Right renal cortex interstitium (tissue), 3 donors: ENCODE data around the gene STK11. TPM values are rescaled to one million over a fixed set of nuclear protein-coding genes. Genes with fewer than 3 reads are reported as not detected.

Experiments used
- DNase-seq, 3 donors: peaks; one replicate each; pipeline ENCODE4 v3.0.0-alpha.2; 2013; ENCODE audit warnings: low read depth in 3 of 3, low spot score in 2 of 3
- polyA plus RNA-seq, 3 donors: library from polyadenylated mRNA; unstranded; fragments of 120-200 nt; gene quantifications; one replicate each; pipeline ENCODE4 v1.2.1, GENCODE V29; 2013; ENCODE audit not compliant: insufficient read length in 3 of 3

Gene STK11
- polyA plus RNA-seq, 3 donors, result 55.4 to 60.2 (median 60.1) TPM

DNA sequence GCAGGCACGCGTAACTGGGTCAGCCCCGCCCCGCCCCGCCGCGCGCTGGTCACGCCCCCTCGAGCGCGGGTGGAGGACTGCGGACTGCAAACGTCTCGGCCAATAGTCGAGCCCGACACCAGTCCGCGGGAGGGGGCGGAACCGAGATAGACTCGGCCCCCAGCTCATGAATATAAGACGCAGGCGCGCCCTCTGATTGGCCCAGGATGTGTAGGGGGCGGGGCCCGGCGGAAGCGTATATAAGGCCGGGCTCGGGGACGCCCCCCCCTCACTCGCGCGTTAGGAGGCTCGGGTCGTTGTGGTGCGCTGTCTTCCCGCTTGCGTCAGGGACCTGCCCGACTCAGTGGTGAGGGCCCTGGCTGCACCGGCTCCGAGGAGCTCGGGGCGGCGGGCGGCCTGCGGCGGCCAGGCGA is 63.5 kb downstream of the STK11 start, which contains the start of gene CIRBP:
Gene CIRBP, plus strand, starts transcription at position 268 of the 413 bp plus-strand sequence. CDS start 1,602 bp downstream, outside the sequence.
- DNase-seq, result peak in 2 of 3 donors; percentile 95 to 97

DNA sequence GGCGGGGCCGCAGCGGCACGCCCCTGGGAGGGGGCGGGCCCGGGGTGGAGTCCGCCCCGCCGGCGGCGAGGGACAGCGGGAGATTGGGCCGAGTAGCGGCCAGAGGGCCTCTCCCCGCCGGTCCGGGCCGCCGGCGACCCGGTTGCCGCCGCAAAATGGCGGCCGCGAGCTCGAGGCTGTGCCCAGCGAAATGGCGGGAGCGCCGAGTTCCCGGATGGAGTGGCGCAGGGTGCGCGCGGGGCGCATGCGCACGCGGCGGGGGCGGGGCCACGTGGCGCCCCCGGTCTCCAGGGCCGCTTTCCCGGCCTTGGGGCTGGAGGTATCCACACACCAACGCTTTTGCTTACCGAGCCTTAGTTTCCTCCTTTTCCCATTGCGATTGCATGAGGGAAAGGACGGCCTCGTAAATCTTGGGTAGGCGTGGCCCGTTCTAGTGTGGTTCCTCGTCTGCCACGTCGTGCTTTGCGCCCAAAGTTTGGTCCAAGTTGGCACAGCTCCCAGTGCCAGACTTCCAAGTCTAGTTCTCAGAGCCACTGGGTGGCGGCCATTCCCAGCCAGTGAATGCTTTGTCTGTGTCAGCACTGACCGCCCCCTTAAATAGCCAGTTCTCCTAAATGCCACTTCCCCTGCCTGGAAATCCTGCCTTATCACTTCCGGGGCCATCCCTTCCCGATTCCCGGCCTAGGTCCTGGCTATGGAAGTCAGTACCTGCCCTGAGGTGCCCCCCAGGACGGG is 64.1 kb downstream of the STK11 start:
- no peak for DNase-seq

DNA sequence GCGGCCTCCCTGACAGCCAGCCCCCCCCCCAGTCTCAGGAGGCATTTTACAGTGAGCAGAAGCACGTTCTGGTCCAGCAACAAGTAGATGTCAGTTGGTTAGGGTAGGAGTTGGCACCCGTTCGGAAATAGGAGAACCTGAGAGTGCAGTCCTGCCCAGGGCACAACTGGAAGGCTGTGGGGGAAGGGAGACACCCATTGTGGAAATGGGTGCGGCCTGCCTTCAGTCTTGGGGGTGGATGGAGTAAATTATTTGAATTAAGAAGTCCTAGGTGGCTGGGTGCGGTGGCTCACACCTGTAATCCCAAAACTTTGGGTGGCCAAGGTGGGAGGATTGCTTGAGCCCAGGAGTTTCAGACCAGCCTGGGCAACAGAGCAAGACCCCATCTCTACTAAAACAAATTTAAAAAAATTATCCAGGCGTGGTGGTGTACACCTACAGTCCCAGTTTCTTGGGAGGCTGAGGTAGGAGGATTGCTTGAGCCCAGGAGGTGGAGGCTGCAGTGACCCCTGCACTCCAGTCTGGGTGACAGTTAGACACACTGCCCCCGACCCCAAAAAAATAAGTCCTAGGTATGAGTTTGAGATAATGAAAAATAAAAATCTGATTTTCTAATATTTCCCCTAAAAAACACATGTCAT is 64.8 kb downstream of the STK11 start:
- no peak for DNase-seq

DNA sequence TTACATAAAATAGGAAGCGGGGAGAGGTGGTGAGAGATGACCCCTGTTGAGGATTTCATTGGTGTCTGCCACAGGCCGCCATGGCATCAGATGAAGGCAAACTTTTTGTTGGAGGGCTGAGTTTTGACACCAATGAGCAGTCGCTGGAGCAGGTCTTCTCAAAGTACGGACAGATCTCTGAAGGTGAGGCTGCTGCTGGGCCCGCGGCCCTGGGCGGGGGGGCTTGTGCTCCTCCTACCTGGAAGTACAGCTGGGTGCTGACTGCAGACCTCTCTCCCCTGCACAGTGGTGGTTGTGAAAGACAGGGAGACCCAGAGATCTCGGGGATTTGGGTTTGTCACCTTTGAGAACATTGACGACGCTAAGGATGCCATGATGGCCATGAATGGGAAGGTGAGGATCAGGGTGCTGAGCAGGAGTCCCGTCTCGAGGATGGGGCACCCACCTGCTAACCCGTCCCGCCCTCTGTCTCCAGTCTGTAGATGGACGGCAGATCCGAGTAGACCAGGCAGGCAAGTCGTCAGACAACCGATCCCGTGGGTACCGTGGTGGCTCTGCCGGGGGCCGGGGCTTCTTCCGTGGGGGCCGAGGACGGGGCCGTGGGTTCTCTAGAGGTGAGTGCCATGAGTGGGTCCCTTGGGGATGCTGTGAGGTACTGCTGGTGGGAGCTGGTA is 65.4 kb downstream of the STK11 start:
- no peak for DNase-seq

DNA sequence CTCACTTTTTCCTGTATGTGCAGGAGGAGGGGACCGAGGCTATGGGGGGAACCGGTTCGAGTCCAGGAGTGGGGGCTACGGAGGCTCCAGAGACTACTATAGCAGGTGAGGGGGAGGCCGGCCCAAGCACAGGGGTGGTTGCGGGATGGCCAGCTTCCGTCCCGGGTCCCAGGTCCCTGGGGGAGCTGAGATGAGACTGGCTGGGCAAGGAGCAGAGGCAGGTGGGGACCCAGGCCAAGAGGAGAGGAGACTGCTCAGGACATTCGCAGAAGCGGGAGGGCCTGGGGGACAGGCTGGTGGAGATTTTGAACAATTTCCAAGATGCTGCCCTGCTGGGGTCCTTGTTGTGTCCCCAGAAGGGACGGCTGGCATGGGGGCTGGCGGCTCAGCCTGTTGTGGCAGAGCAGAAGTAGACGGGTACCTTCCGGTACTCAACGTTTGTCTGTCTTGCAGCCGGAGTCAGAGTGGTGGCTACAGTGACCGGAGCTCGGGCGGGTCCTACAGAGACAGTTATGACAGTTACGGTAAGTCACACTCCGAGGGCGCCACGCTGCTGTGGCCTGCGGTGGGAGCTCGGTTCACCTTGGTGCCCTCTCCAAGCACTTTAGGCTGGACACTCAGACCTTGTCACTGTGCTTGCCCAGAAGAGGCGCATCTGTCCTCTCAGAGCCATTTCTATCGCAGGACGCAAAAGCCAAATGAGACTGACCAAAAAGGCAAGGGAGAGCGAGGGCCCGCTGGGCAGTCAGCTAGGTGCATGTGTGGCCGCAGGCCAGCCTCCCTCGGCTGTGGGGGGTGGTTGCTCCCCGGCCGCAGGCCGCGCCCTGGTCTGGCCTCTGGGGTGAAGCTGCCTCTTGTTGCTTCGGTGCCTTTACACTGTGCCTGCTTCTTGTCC is 66.2 kb downstream of the STK11 start:
- DNase-seq, result no peak

DNA sequence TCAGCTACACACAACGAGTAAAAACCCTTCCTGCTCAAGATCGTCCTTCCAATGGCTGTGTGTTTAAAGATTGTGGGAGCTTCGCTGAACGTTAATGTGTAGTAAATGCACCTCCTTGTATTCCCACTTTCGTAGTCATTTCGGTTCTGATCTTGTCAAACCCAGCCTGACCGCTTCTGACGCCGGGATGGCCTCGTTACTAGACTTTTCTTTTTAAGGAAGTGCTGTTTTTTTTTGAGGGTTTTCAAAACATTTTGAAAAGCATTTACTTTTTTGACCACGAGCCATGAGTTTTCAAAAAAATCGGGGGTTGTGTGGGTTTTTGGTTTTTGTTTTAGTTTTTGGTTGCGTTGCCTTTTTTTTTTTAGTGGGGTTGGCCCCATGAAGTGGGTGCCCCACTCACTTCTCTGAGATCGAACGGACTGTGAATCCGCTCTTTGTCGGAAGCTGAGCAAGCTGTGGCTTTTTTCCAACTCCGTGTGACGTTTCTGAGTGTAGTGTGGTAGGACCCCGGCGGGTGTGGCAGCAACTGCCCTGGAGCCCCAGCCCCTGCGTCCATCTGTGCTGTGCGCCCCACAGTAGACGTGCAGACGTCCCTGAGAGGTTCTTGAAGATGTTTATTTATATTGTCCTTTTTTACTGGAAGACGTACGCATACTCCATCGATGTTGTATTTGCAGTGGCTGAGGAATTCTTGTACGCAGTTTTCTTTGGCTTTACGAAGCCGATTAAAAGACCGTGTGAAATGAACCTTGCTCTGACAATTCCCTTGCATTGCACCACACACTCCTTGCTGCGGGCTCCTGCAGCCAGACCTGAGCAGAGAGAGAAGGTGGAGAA is 67.1 kb downstream of the STK11 start:
- no peak for DNase-seq

DNA sequence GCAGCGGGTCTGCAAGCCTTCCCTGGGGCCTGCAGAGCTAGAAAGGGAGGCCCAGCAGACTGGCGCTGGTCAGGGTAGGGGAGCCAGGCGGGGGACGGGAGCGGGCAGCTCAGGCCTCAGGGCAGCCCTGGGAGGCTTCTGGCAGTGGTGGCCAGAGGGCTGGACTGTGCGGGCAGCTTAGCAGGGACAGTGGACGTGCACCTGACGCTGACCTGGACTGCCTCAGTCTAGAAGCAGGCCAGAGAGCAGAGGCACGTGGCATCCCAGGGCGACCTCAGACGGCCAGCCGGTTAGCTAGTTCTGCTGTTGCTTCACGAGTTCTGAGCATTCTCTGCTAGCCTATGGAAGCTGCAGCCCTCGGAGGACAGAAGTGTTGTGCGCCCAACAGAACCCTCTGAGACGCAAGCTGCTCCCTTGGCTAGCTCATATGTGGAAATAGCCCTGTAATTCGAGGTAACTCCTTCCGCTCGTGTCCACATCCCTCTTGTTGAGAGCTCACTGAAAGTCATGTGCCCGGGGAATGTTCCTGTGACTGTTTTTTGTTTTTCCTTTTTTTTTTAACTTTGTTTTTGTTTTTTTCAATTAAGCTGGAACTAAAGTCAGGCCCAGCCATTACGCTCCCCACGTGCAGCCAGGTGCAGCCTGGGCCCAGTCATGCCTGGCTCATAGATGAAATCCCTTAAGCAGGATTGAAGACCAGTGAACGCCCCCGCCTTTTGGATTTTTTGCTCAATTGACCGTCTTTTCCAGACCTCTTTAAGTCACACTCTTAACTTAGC is 67.9 kb downstream of the STK11 start:
- DNase-seq, result no peak

DNA sequence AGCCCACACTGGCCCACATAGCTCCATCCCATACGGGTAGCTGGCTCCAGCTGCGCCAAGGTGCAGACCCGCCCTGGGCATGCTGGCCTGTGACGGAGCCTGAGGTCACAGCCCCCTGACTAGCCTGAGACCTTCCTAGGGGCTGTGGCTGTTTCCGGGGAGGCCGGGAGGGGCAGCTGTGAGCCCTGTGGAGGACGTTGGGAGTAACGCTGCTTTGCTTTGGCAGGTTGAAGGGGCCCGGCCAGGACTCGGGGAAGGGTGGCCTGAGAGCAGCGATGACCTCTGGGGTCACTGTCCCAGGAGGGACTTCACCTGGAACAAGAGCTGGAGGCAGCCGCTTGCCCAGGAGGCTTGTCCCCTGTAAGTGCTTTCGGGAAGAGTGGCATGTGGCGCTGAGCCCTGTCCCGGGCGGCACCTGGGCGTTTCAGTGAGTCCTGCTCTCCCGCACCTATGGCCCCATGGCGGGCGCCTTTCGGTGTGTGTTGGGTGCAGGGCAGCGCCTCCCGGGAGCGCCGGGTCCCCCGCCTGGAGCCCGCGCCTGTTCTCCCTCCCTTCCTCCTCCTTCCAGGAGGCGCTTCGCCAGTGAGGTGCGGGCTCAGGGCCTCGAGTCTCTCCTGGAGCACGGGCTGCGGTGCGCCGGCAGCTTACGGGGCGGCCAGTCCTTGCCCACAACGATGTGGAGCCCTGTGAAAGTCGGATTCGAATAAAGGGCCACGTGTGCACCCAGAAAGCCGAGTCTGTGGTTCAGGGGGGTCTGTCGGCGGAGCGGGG is 68.7 kb downstream of the STK11 start:
- no peak for DNase-seq

DNA sequence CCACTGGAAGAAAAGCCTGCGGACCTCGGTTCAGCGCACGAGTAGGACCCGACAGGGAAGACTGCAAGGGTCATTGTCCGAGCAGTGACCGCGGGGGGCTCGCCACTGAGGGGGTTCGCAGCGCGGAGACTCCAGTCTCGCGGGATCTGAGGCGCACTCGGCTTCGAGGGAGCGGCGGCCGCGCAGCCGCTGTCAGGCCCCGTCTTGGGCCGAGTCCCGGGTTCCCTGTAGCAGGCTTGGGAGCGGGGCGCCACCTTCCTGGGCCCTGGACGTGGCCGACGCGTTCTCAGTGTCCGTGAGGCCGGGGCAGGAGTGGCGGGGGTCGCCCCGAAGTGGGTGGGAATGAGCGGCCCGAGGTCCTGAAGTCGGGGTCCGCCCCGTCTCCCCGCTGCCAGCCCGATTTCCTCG is 69.3 kb downstream of the STK11 start:
- DNase-seq, result no peak

DNA sequence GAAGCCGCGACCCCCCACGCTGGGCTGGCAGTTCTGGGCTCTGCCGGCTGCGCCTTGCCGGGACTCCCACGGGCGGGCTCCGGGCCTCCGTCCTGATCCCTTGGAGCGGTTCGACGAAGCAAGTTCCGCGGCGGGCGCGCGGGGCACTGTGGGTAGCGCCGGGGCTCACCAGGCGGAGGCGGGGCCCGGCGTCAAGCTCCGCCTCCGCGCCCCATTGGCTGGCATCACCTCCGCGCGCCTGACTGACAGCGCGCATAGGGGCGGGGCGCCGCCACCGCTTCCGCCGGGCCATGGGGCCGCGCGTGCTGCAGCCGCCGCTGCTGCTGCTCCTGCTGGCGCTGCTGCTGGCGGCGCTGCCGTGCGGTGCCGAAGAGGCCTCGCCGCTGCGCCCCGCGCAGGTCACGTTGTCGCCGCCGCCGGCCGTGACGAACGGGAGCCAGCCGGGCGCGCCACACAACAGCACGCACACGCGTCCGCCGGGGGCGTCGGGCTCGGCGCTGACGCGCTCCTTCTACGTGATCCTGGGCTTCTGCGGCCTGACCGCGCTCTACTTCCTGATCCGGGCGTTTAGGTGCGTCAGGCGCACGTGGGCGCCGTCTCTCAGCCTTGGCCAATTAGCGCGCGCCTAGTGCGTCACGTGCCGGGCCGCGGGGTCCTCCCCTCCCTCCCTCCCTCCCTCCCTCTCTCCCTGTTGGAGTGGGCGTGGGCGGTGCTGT is 69.8 kb downstream of the STK11 start, which contains the start of gene FAM174C:
Gene FAM174C, plus strand, starts transcription at position 271 of the 716 bp plus-strand sequence. Its CDS starts 20 bp downstream, at position 291.
- DNase-seq, result peak in 2 of 3 donors; percentile 86 to 91

DNA sequence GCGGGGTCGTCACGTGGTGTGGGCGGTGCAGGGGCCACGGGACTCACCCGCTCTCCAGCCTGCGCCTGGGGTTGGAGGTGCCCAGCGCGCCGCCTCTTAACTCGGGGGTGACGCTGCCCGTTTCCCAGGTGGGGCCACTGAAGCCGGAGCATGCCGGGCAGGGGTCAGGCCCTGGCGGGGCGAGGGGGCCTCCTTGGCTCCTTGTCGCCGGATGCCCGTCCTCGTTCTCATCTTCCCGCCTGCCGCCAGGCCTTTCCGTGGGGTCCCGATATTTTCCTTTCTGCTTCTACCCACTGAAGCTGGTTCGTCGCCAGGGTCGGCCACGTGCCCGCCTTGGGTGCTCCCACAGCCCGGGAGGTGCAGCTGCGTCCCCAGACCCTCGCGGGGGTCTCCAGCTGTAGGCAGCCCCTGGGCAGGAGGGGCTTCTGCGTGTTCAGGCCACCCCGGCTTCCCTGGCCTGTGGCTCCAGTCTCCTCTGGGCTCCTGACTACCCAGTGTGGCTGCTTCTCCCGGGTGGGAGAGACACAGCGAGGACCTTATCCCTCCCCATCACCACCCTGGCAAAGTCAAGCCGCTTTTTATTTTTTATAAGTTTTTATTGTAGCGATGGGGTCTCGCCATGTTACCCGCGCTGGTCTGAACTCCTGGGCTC is 70.5 kb downstream of the STK11 start:
- DNase-seq, result no peak

DNA sequence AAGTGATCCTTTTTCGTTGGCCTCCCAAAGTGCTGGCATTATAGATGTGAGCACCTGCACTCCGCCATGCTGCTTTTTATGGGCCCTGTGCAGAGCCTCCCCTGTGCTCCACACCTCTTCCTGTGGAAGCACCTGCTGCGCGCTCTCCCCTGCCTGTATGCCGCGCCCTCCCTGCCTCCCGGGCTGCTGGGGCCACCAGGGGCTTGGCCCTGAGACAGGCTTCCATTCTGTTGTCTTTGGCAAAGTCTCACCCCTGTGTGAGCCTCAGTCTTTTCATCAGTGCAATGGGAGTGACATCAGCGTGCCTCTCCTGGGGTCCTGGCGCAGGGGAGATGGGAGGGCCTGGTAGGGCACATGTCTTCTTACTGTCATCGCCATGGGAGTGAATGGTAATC is 71.0 kb downstream of the STK11 start:
- no peak for DNase-seq

DNA sequence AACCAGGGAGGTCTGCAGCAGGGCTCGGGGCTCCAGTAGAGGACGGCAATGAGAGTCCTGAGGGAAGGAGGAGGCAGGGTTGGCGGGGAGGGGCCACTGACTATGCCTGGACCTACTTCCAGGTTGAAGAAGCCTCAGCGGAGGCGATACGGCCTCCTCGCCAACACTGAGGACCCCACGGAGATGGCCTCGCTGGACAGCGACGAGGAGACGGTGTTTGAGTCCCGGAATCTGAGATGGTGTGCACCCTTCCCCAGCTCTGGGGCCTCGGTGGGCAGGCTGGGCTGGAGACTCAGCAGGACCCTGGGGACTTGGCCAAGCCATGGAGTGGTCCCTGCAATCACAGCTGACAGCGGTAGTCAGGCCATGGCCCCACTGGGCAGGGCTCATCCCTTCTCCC is 71.5 kb downstream of the STK11 start:
- no peak for DNase-seq
